HEK293 (cell line): ENCODE data around the gene SLC25A25.

ENCODE experiments used
- GLIS1 ChIP-seq: fragments of 450-650 bp; formaldehyde crosslinking; IDR thresholded peaks from 2 replicates; pipeline ENCODE4 v1.5.1; 2016; ENCODE audit warnings: missing biosample characterization, missing genetic modification characterization
- GLIS2 ChIP-seq: fragments of 450-650 bp; formaldehyde crosslinking; IDR thresholded peaks from 2 replicates; pipeline ENCODE4 v1.5.1; 2016; ENCODE audit warnings: missing biosample characterization, missing genetic modification characterization
- SALL2 ChIP-seq: fragments of 450-650 bp; formaldehyde crosslinking; IDR thresholded peaks from 2 replicates; pipeline ENCODE4 v1.5.0; 2017; ENCODE audit warnings: missing biosample characterization, mild to moderate bottlenecking, missing genetic modification characterization, borderline replicate concordance
- ZNF10 ChIP-seq: fragments of 450-650 bp; formaldehyde crosslinking; IDR thresholded peaks from 2 replicates; pipeline ENCODE4 v1.5.1; 2017; ENCODE audit warnings: missing biosample characterization, missing genetic modification characterization
- ZNF112 ChIP-seq: fragments of 450-650 bp; formaldehyde crosslinking; IDR thresholded peaks from 2 replicates; pipeline ENCODE4 v1.5.0; 2017; ENCODE audit warnings: missing biosample characterization, missing genetic modification characterization
- ZNF146 ChIP-seq: fragments of 450-650 bp; formaldehyde crosslinking; IDR thresholded peaks from 2 replicates; pipeline ENCODE4 v1.5.1; 2016; ENCODE audit warnings: missing biosample characterization, missing genetic modification characterization
- ZNF394 ChIP-seq: fragments of 450-650 bp; formaldehyde crosslinking; IDR thresholded peaks from 2 replicates; pipeline ENCODE4 v1.5.1; 2016; ENCODE audit warnings: missing biosample characterization, missing genetic modification characterization, mild to moderate bottlenecking, moderate library complexity, borderline replicate concordance
- ZNF677 ChIP-seq: fragments of 450-650 bp; IDR thresholded peaks from 2 replicates; pipeline ENCODE4 v1.5.0; 2018; ENCODE audit warnings: missing biosample characterization, mild to moderate bottlenecking, missing genetic modification characterization, moderate library complexity
- ZNF785 ChIP-seq: fragments of 450-650 bp; formaldehyde crosslinking; IDR thresholded peaks from 2 replicates; pipeline ENCODE4 v1.5.1; 2016; ENCODE audit warnings: missing biosample characterization, missing genetic modification characterization
- TF ChIP-seq, protein P1 (sequence below): fragments of 450-650 bp; formaldehyde crosslinking; IDR thresholded peaks from 2 replicates; pipeline ENCODE4 v1.5.1; 2016; ENCODE audit warnings: missing biosample characterization, missing genetic modification characterization
- TF ChIP-seq, protein P2 (sequence below): fragments of 450-650 bp; formaldehyde crosslinking; conservative IDR thresholded peaks from 2 replicates; pipeline ENCODE4 v1.5.1; 2016; ENCODE audit warnings: low read depth, missing biosample characterization, missing genetic modification characterization
- TF ChIP-seq, protein P3 (sequence below): fragments of 450-650 bp; formaldehyde crosslinking; IDR thresholded peaks from 2 replicates; pipeline ENCODE4 v1.5.1; 2016; ENCODE audit warnings: missing biosample characterization, missing genetic modification characterization
- TF ChIP-seq, protein P4 (sequence below): fragments of 450-650 bp; formaldehyde crosslinking; IDR thresholded peaks from 2 replicates; pipeline ENCODE4 v1.5.1; 2016; ENCODE audit warnings: missing biosample characterization, missing genetic modification characterization, borderline replicate concordance
- TF ChIP-seq, protein P5 (sequence below): fragments of 450-650 bp; formaldehyde crosslinking; IDR thresholded peaks from 2 replicates; pipeline ENCODE4 v1.5.1; 2017; ENCODE audit warnings: missing biosample characterization, missing genetic modification characterization
- TF ChIP-seq, protein P6 (sequence below): fragments of 450-650 bp; formaldehyde crosslinking; IDR thresholded peaks from 2 replicates; pipeline ENCODE4 v1.5.1; 2016; ENCODE audit warnings: missing biosample characterization, missing genetic modification characterization

The SLC25A25 gene

DNA sequence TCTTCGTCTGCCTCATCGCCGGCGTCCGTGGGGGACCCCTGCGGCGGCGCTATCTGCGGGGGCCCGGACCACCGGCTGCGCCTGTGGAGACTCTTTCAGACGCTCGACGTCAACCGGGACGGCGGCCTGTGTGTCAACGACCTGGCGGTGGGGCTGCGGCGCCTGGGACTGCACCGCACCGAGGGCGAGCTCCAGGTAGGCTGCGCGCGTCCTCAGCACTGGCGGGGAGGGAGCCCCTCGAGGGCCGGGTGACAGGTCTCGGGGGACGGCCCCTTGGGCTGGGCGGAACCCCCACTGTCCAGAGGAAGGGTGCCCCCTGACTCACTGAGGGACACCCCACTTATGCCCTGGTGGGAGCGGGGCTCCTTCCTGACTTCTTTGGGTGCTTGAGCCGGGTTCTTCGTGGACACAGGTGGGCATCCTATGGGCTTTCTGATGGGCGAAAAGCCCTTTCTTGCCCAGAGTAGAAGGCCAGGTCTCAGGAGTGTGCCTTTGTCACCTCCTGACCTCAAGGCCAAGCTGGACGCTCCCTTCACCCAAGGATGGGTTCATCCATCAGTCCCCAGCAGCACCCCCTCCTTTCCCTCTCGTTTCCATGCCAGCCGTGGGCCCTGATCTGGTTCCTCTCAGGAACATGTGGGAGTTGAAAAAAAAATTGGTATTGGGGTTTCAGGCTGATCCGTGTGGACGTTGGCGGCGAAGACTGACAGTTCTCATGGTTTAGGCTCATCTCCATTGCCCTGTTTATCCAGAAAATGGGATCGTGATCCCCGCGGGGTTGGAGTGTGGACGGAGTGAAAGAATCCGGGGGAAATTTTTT lies 564 bp downstream of the SLC25A25 start (continued):
- no peak for TF ChIP-seq ZNF394 (tag by site-specific recombination)
- TF ChIP-seq, protein P1, sequence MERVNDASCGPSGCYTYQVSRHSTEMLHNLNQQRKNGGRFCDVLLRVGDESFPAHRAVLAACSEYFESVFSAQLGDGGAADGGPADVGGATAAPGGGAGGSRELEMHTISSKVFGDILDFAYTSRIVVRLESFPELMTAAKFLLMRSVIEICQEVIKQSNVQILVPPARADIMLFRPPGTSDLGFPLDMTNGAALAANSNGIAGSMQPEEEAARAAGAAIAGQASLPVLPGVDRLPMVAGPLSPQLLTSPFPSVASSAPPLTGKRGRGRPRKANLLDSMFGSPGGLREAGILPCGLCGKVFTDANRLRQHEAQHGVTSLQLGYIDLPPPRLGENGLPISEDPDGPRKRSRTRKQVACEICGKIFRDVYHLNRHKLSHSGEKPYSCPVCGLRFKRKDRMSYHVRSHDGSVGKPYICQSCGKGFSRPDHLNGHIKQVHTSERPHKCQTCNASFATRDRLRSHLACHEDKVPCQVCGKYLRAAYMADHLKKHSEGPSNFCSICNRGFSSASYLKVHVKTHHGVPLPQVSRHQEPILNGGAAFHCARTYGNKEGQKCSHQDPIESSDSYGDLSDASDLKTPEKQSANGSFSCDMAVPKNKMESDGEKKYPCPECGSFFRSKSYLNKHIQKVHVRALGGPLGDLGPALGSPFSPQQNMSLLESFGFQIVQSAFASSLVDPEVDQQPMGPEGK (tag by site-specific recombination) = peak; percentile 28
- no peak for TF ChIP-seq ZNF112 (tag by site-specific recombination)
- TF ChIP-seq GLIS2 = peak; percentile 77
- TF ChIP-seq ZNF677 = no peak
- TF ChIP-seq, protein P2, sequence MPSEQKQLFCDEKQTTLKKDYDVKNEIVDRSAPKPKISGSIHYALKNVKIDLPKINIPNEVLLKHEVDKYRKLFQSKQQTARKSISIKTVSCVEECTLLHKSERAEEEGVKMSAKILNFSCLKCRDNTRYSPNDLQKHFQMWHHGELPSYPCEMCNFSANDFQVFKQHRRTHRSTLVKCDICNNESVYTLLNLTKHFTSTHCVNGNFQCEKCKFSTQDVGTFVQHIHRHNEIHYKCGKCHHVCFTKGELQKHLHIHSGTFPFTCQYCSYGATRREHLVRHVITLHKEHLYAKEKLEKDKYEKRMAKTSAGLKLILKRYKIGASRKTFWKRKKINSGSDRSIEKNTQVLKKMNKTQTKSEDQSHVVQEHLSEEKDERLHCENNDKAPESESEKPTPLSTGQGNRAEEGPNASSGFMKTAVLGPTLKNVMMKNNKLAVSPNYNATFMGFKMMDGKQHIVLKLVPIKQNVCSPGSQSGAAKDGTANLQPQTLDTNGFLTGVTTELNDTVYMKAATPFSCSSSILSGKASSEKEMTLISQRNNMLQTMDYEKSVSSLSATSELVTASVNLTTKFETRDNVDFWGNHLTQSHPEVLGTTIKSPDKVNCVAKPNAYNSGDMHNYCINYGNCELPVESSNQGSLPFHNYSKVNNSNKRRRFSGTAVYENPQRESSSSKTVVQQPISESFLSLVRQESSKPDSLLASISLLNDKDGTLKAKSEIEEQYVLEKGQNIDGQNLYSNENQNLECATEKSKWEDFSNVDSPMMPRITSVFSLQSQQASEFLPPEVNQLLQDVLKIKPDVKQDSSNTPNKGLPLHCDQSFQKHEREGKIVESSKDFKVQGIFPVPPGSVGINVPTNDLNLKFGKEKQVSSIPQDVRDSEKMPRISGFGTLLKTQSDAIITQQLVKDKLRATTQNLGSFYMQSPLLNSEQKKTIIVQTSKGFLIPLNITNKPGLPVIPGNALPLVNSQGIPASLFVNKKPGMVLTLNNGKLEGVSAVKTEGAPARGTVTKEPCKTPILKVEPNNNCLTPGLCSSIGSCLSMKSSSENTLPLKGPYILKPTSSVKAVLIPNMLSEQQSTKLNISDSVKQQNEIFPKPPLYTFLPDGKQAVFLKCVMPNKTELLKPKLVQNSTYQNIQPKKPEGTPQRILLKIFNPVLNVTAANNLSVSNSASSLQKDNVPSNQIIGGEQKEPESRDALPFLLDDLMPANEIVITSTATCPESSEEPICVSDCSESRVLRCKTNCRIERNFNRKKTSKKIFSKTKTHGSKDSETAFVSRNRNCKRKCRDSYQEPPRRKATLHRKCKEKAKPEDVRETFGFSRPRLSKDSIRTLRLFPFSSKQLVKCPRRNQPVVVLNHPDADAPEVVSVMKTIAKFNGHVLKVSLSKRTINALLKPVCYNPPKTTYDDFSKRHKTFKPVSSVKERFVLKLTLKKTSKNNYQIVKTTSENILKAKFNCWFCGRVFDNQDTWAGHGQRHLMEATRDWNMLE (tag by site-specific recombination) = no peak
- TF ChIP-seq, protein P3, sequence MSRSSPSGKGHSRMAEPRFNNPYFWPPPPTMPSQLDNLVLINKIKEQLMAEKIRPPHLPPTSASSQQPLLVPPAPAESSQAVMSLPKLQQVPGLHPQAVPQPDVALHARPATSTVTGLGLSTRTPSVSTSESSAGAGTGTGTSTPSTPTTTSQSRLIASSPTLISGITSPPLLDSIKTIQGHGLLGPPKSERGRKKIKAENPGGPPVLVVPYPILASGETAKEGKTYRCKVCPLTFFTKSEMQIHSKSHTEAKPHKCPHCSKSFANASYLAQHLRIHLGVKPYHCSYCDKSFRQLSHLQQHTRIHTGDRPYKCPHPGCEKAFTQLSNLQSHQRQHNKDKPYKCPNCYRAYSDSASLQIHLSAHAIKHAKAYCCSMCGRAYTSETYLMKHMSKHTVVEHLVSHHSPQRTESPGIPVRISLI (tag by site-specific recombination) = peak; percentile 60; the same call in 1 of the 2 replicates
- TF ChIP-seq, protein P4, sequence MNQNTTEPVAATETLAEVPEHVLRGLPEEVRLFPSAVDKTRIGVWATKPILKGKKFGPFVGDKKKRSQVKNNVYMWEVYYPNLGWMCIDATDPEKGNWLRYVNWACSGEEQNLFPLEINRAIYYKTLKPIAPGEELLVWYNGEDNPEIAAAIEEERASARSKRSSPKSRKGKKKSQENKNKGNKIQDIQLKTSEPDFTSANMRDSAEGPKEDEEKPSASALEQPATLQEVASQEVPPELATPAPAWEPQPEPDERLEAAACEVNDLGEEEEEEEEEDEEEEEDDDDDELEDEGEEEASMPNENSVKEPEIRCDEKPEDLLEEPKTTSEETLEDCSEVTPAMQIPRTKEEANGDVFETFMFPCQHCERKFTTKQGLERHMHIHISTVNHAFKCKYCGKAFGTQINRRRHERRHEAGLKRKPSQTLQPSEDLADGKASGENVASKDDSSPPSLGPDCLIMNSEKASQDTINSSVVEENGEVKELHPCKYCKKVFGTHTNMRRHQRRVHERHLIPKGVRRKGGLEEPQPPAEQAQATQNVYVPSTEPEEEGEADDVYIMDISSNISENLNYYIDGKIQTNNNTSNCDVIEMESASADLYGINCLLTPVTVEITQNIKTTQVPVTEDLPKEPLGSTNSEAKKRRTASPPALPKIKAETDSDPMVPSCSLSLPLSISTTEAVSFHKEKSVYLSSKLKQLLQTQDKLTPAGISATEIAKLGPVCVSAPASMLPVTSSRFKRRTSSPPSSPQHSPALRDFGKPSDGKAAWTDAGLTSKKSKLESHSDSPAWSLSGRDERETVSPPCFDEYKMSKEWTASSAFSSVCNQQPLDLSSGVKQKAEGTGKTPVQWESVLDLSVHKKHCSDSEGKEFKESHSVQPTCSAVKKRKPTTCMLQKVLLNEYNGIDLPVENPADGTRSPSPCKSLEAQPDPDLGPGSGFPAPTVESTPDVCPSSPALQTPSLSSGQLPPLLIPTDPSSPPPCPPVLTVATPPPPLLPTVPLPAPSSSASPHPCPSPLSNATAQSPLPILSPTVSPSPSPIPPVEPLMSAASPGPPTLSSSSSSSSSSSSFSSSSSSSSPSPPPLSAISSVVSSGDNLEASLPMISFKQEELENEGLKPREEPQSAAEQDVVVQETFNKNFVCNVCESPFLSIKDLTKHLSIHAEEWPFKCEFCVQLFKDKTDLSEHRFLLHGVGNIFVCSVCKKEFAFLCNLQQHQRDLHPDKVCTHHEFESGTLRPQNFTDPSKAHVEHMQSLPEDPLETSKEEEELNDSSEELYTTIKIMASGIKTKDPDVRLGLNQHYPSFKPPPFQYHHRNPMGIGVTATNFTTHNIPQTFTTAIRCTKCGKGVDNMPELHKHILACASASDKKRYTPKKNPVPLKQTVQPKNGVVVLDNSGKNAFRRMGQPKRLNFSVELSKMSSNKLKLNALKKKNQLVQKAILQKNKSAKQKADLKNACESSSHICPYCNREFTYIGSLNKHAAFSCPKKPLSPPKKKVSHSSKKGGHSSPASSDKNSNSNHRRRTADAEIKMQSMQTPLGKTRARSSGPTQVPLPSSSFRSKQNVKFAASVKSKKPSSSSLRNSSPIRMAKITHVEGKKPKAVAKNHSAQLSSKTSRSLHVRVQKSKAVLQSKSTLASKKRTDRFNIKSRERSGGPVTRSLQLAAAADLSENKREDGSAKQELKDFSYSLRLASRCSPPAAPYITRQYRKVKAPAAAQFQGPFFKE (tag by site-specific recombination) = no peak
- TF ChIP-seq, protein P5, sequence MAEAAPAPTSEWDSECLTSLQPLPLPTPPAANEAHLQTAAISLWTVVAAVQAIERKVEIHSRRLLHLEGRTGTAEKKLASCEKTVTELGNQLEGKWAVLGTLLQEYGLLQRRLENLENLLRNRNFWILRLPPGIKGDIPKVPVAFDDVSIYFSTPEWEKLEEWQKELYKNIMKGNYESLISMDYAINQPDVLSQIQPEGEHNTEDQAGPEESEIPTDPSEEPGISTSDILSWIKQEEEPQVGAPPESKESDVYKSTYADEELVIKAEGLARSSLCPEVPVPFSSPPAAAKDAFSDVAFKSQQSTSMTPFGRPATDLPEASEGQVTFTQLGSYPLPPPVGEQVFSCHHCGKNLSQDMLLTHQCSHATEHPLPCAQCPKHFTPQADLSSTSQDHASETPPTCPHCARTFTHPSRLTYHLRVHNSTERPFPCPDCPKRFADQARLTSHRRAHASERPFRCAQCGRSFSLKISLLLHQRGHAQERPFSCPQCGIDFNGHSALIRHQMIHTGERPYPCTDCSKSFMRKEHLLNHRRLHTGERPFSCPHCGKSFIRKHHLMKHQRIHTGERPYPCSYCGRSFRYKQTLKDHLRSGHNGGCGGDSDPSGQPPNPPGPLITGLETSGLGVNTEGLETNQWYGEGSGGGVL = no peak
- peak; percentile 76 for TF ChIP-seq GLIS1 (tag by site-specific recombination)
- TF ChIP-seq SALL2 (tag by site-specific recombination) = no peak
- TF ChIP-seq, protein P6, sequence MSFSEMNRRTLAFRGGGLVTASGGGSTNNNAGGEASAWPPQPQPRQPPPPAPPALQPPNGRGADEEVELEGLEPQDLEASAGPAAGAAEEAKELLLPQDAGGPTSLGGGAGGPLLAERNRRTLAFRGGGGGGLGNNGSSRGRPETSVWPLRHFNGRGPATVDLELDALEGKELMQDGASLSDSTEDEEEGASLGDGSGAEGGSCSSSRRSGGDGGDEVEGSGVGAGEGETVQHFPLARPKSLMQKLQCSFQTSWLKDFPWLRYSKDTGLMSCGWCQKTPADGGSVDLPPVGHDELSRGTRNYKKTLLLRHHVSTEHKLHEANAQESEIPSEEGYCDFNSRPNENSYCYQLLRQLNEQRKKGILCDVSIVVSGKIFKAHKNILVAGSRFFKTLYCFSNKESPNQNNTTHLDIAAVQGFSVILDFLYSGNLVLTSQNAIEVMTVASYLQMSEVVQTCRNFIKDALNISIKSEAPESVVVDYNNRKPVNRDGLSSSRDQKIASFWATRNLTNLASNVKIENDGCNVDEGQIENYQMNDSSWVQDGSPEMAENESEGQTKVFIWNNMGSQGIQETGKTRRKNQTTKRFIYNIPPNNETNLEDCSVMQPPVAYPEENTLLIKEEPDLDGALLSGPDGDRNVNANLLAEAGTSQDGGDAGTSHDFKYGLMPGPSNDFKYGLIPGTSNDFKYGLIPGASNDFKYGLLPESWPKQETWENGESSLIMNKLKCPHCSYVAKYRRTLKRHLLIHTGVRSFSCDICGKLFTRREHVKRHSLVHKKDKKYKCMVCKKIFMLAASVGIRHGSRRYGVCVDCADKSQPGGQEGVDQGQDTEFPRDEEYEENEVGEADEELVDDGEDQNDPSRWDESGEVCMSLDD (tag by site-specific recombination) = peak; percentile 87
- TF ChIP-seq ZNF785 (tag by site-specific recombination) = no peak
- no peak for TF ChIP-seq ZNF146 (tag by site-specific recombination)
- no peak for TF ChIP-seq ZNF10 (tag by site-specific recombination)
- TF ChIP-seq, all 188 proteins: peak for 16
